ENCODE results near the gene TUBGCP2. TPM values are rescaled to one million over a fixed set of nuclear protein-coding genes. Genes with fewer than 3 reads are reported as not detected.
A peak's percentile ranks its signal among the peaks of the same experiment; 100 is the strongest.

Gene TUBGCP2
- total RNA-seq, 1 donor from 2014 or later = 70.6 TPM

- intact Hi-C loops (cut with micrococcal nuclease) = no loop called here
- H3K27ac Mint-ChIP-seq = no peak overlapping the region
Measured at GRCh38 chr10:133295426-133296320, 13.0 kb downstream of the TUBGCP2 start.

GRCh38 chr10:133294189-133294588 is 14.5 kb downstream of the TUBGCP2 start:
- intact Hi-C loops (cut with micrococcal nuclease) = no loop called here
- no peaks in the 10 kb centered on the region for H3K27me3 Mint-ChIP-seq
- H3K27ac Mint-ChIP-seq = no peak overlapping the region
- no peaks in the 10 kb centered on the region for H3K9me3 Mint-ChIP-seq
- H3K4me1 Mint-ChIP-seq = no peaks in the 10 kb centered on the region
- no peak overlapping the region for H3K4me3 Mint-ChIP-seq
- no peak for DNase-seq
- peaks cover 56% of the 10 kb centered on the region for H3K36me3 Mint-ChIP-seq (ENCODE audit: low read depth)

More at GRCh38 chr10:133295426-133296320, 13.0 kb downstream of the TUBGCP2 start:
- no peak for DNase-seq
- no peaks in the 10 kb centered on the region for H3K27me3 Mint-ChIP-seq
- peaks cover 58% of the 10 kb centered on the region for H3K36me3 Mint-ChIP-seq (ENCODE audit: low read depth)
- H3K4me1 Mint-ChIP-seq = no peaks in the 10 kb centered on the region
- H3K9me3 Mint-ChIP-seq = no peaks in the 10 kb centered on the region
- H3K4me3 Mint-ChIP-seq = no peak overlapping the region

- Mint-ChIP-seq H3K27me3 (no peaks in the 10 kb centered on the region), H3K9me3 (no peaks in the 10 kb centered on the region), H3K27ac (no peak overlapping the region), H3K4me1 (no peaks in the 10 kb centered on the region), H3K4me3 (no peak overlapping the region), H3K36me3 (ENCODE audit: low read depth) (peaks cover 57% of the 10 kb centered on the region)
- no peak for DNase-seq
- intact Hi-C loops (cut with micrococcal nuclease) = no loop called here
Measured at GRCh38 chr10:133293810-133294119, 14.9 kb downstream of the TUBGCP2 start.

- Mint-ChIP-seq H3K9me3 (no peaks in the 10 kb centered on the region), H3K36me3 (ENCODE audit: low read depth) (peaks cover 56% of the 10 kb centered on the region), H3K27ac (no peak overlapping the region), H3K4me1 (no peaks in the 10 kb centered on the region), H3K4me3 (no peak overlapping the region), H3K27me3 (no peaks in the 10 kb centered on the region)
- DNase-seq = no peak
- intact Hi-C loops (cut with micrococcal nuclease) = no loop called here
Measured at GRCh38 chr10:133292919-133293809, 15.5 kb downstream of the TUBGCP2 start.

- H3K9me3 Mint-ChIP-seq = no peaks in the 10 kb centered on the region
- intact Hi-C loops (cut with micrococcal nuclease) = no loop called here
Measured at GRCh38 chr10:133289761-133290160, 18.9 kb downstream of the TUBGCP2 start.

GRCh38 chr10:133287832-133288500 is 20.7 kb downstream of the TUBGCP2 start:
- intact Hi-C loops (cut with micrococcal nuclease) = no loop called here
- Mint-ChIP-seq H3K9me3 (no peaks in the 10 kb centered on the region), H3K27me3 (no peaks in the 10 kb centered on the region), H3K4me1 (peaks cover 2% of the 10 kb centered on the region), H3K27ac (no peak overlapping the region), H3K4me3 (no peak overlapping the region), H3K36me3 (ENCODE audit: low read depth) (peaks cover 61% of the 10 kb centered on the region)
- no peak for DNase-seq

More at GRCh38 chr10:133289761-133290160, 18.9 kb downstream of the TUBGCP2 start:
- peaks cover 2% of the 10 kb centered on the region for H3K4me1 Mint-ChIP-seq
- no peak for DNase-seq
- H3K36me3 Mint-ChIP-seq (ENCODE audit: low read depth) = peaks cover 62% of the 10 kb centered on the region
- H3K27me3 Mint-ChIP-seq = no peaks in the 10 kb centered on the region
- no peak overlapping the region for H3K4me3 Mint-ChIP-seq
- H3K27ac Mint-ChIP-seq = no peak overlapping the region

- H3K4me3 Mint-ChIP-seq = no peak overlapping the region
- H3K36me3 Mint-ChIP-seq (ENCODE audit: low read depth) = peaks cover 64% of the 10 kb centered on the region
- H3K27ac Mint-ChIP-seq = peak overlapping the region; percentile 6
- DNase-seq = no peak
- no peaks in the 10 kb centered on the region for H3K27me3 Mint-ChIP-seq
- intact Hi-C loops (cut with micrococcal nuclease) = no loop called here
- H3K9me3 Mint-ChIP-seq = no peaks in the 10 kb centered on the region
- H3K4me1 Mint-ChIP-seq = peaks cover 2% of the 10 kb centered on the region
Measured at GRCh38 chr10:133286366-133286765, 22.3 kb downstream of the TUBGCP2 start.

GRCh38 chr10:133285217-133285616 is 23.5 kb downstream of the TUBGCP2 start:
- Mint-ChIP-seq H3K9me3 (no peaks in the 10 kb centered on the region), H3K4me3 (no peak overlapping the region), H3K4me1 (peaks cover 2% of the 10 kb centered on the region), H3K27ac (no peak overlapping the region), H3K36me3 (ENCODE audit: low read depth) (peaks cover 60% of the 10 kb centered on the region), H3K27me3 (no peaks in the 10 kb centered on the region)
- DNase-seq = no peak
- intact Hi-C loops (cut with micrococcal nuclease) = no loop called here

GRCh38 chr10:133283931-133284330 is 24.7 kb downstream of the TUBGCP2 start:
- peaks cover 56% of the 10 kb centered on the region for H3K36me3 Mint-ChIP-seq (ENCODE audit: low read depth)
- no peak overlapping the region for H3K27ac Mint-ChIP-seq
- H3K4me1 Mint-ChIP-seq = peaks cover 6% of the 10 kb centered on the region
- no peaks in the 10 kb centered on the region for H3K9me3 Mint-ChIP-seq
- no peak overlapping the region for H3K4me3 Mint-ChIP-seq
- DNase-seq = no peak
- no peaks in the 10 kb centered on the region for H3K27me3 Mint-ChIP-seq
- intact Hi-C loops (cut with micrococcal nuclease) = no loop called here

- Mint-ChIP-seq H3K27me3 (no peaks in the 10 kb centered on the region), H3K4me3 (no peak overlapping the region), H3K9me3 (no peaks in the 10 kb centered on the region), H3K4me1 (peaks cover 16% of the 10 kb centered on the region), H3K27ac (no peak overlapping the region), H3K36me3 (ENCODE audit: low read depth) (peaks cover 53% of the 10 kb centered on the region)
- DNase-seq = no peak
- intact Hi-C loops (cut with micrococcal nuclease) = no loop called here
Measured at GRCh38 chr10:133282846-133283390, 25.8 kb downstream of the TUBGCP2 start.

- no peaks in the 10 kb centered on the region for H3K9me3 Mint-ChIP-seq
- intact Hi-C loops (cut with micrococcal nuclease) = no loop called here
- no peak for DNase-seq
- H3K4me1 Mint-ChIP-seq = peaks cover 19% of the 10 kb centered on the region
- H3K27me3 Mint-ChIP-seq = no peaks in the 10 kb centered on the region
- H3K4me3 Mint-ChIP-seq = no peak overlapping the region
- no peak overlapping the region for H3K27ac Mint-ChIP-seq
- H3K36me3 Mint-ChIP-seq (ENCODE audit: low read depth) = peaks cover 46% of the 10 kb centered on the region
Measured at GRCh38 chr10:133281628-133282372, 26.9 kb downstream of the TUBGCP2 start.

- H3K9me3 Mint-ChIP-seq = no peaks in the 10 kb centered on the region
- H3K36me3 Mint-ChIP-seq (ENCODE audit: low read depth) = peaks cover 39% of the 10 kb centered on the region
- H3K27ac Mint-ChIP-seq = no peak overlapping the region
- H3K4me1 Mint-ChIP-seq = peaks cover 19% of the 10 kb centered on the region
- no peaks in the 10 kb centered on the region for H3K27me3 Mint-ChIP-seq
- no peak for DNase-seq
- H3K4me3 Mint-ChIP-seq = no peak overlapping the region
- intact Hi-C loops (cut with micrococcal nuclease) = no loop called here
Measured at GRCh38 chr10:133281084-133281483, 27.6 kb downstream of the TUBGCP2 start.
